GM18907 (cell line): ENCODE measurements around the gene SCIN.
A peak's percentile ranks its signal among the peaks of the same experiment; 100 is the strongest.

Experiments
- ATAC-seq: cut with Tn5 transposase; IDR thresholded peaks from one replicate; pipeline ENCODE4 v1.9.1; 2021; ENCODE audit warnings: mild to moderate bottlenecking, moderate library complexity; ENCODE audit not compliant: unreplicated experiment

The SCIN gene

DNA sequence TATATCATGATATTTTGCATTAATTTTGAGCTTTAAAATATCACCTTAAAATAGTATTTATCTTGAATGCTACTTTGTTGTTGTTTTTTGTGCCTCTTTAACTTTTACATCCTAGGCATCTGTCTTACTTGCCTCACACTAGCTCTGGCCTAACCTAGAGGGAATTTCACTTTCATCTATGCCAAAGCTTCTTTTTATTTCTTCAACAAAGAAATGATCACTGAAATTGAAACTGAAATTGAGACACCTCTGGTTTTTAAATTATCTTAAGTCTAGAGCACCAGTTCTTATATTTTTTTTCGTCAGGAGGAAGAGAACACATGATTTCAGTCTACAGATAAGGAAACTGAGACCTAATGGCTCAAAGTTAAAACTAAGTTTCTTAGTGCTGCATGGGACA lies 3.5 kb upstream of the SCIN start:
- peak; percentile 90 for ATAC-seq

DNA sequence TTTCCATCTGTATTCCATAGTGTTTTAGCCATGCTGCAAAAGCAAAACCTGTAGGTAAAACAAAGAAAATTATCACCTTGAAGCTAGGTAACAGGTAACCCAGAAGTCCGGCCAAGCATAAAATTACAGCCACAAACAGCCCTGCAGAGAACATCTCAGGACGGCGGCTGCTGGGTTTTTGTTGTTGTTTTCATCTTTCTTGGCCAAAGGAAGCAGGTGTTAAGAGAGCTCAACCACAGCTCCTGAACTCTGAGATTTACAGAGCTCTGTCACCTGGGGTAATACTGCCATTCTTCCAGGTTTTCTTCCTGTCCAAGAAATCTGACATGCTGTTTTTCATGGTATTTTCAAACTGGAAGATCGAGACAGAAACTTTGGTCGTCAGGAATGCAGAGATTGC lies 847 bp upstream of the SCIN start:
- ATAC-seq, result peak; percentile 44

DNA sequence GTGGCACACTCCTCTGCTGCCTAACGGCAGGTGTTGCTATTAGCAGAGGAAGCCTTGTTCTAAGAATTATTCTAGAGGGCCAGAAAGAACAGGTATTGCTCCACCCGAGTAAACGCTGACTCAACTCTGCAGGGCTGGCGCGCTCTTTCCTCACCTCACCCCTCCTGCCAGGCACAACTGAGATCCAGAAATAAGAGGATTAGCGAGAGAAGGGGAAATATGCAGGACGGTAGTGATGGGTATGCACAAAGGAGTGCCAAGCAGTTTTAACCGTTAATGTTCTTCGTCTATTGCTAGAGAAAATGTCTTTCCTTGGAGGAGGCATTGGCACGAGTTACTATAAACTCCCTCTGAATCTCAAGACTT lies 369 bp upstream of the SCIN start:
- peak; percentile 34 for ATAC-seq

DNA sequence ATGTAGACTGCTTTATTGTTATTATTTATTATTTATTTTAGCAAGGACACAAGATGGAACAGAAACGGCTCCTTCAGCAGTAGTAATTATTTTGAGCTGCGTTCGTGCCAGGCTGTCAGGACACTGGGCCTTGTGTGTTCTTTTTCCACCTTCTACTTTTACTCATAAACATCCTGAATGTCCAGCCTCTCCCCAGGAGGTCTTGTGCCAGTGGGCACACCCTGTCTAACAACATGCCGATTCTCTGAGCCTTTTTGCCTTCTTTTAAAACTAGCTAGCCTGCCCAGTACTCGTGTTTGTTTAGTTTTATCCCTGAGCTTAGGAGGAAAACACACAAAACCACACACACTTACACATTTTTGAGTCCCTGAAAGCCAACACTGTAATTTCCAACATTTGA lies 1.2 kb downstream of the SCIN start:
- ATAC-seq, result no peak

DNA sequence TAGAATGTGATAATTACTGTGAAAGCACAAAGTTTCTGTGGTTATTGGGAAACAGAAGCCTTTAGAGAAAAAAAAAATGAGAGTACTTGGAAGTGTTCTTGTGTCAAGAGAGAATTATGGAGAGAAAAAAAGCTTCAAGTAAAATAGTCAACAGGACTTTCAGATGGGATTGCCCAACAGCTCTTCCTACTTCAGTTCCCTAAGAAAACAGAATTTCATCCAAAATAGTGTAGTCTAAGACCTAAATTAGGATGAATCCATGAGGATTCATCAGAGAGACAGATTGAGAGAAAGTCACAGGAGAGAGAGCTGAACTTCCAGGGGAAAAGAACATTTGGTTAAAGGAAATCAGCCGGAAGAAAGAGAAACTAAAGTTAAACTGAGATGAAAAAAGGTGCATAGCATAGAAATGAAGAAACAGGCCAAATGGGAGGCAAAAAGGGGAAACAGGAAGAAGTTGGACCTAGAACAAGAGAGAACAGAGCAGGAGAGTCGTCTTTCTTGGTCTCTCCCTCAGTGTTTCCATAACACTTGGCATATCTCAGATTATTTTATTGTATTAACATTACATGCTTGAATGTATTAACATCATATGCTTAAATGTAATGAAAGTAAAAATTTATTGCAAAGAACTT lies 2.5 kb downstream of the SCIN start:
- no peak for ATAC-seq

DNA sequence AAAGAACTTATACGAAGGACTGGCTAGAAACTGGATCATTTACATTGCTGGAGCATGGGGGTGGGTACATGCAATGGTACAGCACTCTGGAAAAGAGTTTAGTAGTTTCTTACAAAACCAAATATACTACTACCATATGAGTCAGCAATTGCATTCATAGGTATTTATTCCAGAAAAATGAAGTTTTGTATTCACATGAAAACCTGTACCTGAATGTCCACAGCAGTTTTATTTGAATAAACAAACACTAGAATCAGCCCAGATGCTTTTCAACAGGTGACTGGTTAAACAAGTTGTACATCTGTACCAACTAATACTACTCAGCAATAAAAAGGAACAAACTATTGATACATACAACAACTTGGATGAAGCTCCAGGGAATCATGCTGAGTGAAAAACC lies 3.4 kb downstream of the SCIN start:
- no peak for ATAC-seq

DNA sequence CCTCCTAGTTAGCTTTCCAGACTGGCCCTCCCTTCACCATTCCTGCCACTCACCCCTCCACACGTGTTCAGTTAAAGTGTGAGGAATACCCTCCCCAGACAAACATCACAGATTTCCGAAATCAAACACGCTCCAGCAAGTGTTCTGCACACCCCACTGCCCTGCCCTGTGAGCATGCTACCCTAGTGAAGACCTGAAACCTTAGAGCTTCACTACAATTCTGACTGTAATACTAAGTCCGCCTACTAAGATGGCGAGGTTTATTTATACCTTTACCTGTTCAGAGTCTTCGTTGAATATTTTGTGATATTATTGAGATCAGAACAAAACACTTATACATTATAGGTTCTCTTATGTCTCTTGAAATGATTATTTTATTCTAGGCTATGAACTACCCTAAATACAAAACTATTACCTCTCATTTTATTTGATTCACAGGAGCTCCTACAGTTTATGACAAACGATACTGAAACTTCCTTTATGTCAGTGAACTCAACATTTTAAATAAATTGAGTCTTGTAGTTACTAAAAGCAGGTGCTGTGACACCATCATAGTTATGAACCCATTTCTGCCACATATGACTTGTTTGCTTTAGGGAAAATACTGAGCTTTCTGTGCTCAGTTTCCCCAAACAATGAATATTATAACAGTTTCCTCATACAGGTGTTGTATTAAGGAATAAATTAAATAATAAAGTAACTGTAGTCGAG lies 8.6 kb downstream of the SCIN start:
- ATAC-seq, result no peak

DNA sequence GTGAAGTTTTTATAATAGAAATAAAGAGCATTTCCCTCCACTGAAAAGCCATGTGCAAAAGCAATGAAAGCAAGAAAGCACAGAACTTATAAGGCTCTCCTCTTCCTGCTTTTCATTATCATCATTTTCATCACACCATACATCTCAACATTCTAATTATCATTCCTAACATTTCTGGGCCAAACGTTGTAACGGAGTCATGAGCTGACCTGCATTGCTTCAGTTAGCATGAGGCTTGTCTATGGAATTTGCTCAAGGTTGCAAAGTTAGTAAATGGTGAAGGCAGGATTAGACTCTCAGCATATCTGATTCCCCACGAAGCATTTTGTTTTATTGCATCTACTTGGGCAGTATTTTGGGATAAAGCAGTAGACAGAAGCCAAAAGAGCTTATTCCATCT lies 11.4 kb downstream of the SCIN start:
- ATAC-seq, result no peak

DNA sequence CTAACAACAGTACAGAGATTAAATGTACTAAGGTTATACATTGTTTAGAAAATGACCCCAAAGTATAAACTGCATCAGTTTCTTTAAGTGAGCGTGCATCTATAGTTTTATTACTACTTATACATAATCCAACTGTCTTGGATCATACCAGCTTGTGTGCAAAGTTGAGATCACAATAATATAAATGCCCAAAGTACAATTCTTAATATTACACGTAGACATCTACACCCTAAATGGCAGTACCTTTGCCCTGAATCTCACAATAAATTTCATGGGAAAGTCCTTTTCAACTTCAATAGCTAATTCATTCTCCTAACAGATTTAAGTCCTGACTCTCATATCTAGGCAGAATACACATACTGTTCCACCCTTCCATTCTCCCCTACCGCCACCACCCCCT lies 11.8 kb downstream of the SCIN start:
- no peak for ATAC-seq

DNA sequence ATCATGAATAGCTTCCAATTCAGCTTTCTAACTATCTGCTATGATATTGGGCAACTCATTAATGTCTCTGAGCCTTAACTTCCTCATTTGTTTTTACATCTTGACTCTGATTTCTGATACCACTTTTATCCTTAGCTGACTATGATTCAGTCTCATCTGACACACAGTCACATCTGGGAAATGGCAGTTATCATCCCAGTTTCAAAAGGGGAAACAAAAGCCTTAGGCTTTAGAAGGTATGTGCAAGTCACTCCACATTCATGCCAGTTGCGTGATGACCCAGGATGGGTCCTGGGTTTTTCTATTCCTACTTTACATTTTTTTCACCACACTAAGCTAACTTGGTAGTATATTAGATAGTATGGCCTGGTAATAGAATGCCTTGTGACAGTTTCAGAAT lies 12.7 kb downstream of the SCIN start:
- no peak for ATAC-seq

DNA sequence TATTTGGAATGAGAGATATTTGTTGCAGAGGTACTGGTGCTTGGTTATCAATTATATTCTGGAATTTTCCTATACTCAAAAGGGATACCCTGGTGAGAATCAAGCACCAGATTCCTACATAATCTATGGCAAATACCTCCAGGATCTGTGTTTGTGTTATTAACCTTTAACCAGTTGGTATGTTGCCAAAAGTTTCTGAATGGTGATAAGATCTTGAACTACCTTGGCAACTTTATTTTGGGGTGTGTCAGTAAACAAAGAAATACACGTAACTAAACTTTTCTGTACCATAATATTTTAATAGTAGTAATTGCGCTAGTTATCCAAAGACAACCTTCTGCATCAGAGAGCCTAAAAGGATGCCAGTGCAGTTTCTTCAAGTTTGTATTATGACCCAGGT lies 13.4 kb downstream of the SCIN start:
- ATAC-seq, result no peak

DNA sequence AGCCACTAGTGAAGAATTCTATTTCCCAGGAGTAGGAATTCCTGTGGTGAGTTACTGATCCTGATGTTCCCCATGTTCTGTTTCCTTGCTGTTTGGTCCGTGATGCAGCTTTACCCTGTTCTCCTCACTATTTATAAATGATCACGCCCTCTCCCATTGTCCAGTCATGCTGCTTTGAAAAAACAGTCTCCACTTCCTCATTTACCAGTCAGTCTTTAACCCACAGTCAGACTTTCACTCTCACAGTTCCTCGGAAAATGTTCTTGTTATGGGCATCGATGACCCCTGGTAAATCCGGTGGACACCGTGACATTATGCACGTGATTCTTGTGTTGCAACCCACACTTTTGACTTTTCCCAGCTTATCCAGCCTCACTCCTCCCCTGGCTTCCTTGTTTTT lies 14.4 kb downstream of the SCIN start:
- peak; percentile 100 for ATAC-seq

DNA sequence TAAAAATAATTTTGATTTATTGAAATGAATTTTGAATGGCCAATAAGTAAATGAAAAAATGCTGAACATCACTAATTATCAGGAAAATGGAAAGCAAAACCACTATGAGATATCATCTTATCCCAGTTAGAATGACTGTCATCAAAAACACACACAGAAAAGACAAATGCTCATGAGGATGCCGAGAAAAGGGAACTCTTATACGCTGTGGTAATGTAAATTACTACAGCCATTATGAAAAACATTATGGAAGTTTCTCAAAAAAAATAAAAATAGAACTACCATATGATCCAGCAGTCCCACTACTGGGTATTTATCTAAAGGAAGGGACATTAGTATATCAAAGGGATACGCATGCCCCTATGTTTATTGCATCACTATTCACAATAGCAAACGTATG lies 15.8 kb downstream of the SCIN start:
- no peak for ATAC-seq

DNA sequence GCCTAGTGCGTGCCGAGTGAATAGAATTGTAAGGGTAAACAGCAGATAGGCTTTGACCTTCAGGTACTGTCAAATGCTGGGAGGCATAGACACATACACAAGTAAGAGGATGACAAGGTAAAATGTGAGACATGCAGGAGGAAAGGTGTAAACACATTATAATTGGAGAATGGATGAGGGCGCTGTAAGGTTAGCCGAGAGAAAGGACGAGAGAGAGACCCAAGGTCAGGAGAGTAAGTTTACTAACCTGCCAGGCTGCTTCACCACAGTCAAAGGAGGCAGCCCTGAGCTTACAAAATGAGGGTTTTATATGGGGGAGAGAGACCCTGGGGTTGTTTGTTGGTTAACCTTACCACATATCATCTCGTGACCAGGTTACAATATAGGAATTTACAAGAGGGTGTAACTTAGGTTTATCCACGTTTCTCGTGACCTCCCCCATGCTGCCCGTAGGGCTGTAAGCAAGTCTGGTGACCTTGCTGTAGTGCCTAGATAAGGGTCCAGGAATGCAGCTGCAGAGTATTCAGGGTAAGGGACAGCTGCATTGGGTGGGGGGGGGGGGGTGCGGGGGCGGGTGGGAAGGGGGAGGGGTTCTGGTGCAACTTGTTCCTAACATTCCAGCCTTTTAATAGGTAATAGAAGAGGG lies 17.9 kb downstream of the SCIN start:
- no peak for ATAC-seq

DNA sequence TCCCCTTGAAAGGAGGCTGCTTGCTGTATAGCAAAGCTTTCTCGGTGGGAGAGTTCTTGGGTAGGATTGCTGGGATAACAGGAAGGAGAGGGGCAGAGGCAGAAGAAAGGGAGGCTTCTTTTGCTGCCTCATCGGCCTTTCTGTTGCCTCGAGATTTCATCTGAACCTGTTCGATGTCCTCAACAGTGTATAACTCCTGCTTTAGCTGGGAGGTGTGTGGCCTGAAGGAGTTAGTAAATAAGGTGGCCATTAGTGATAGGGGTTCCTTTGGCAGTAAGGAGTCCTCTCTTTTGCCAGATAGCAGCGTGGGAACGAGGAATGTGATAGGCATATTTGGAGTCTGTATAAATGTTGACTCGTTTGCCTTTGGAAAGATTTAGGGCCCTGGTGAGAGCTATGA lies 20.0 kb downstream of the SCIN start:
- ATAC-seq, result no peak

DNA sequence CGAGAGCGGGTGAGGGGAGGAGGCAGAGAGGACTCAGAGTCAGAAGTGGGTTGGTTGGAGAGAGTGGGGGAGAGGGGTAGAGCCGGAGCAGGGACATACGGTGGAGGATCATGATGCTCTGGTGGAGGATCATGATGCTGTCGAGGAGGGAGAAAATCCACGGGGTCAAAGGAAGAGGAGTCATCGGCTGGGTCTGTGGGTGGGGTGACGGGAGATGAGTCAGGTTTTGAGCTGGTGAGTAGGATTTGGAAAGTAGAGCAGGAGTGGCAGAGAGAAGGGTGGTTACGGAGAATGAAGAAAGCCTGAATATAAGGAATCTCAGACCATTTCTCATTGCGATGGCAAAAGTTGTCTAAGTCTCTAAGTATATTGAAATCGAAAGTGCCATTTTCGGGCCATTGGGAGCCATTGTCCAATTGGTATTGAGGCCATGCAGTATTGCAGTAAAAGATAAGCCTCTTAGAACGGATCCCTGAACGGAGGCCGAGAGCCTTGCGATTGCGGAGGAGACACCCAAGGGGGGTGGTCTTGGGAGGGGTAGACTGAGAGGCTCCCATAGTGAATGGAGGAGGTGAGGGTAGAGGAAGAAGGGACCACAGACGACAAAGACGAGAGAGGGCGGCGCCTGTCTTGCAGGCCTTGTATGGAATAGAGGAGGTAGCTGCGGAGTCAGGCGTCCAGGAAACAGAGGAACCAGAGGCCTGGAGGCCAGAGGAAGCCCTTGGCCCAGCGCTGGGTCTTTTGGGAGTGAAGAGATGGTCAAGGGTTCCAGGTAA lies 23.8 kb downstream of the SCIN start:
- ATAC-seq, result no peak

DNA sequence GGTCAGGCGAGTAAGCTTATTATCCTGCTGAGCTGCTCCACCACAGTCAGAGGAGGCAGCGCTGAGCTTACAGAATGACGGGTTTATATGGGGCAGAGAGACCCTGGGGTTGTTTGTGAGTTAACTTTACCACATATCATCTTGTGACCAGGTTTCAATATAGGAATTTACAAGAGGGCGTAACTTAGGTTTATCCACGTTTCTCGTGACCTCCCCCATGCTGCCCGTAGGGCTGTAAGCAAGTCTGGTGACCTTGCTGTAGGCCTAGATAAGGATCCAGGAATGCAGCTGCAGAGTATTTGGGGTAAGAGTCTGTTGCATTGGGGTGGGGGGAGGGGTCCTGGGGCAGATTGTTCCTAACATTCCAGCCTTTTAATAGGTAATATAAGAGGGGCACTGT lies 24.6 kb downstream of the SCIN start:
- ATAC-seq, result no peak

DNA sequence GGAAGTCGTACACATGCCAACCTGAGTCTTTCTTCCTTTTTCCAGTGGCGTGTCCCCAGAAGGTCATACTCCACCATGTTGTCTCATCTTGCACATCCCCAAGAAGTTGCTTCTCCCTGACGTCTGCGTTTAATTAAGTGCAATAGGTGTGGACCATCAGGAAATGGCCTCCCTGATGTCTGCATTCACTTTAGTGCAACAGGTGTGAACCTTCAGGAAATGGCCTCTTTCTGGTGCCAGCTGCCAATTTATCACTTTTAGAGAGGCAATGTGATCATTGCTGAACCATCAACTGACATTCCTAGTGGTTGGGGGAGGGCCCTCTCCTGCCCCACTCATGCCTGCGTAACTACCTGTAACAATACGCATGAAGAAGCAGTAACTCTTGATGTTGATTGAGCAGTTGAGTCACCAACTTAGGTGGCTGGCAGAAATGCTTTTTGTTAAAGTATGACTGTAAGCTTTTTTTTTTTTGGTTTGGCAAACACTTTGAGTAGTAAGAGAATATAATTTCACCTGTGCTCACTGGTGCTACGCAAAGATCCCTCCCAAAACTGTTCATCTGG lies 25.8 kb downstream of the SCIN start:
- no peak for ATAC-seq

DNA sequence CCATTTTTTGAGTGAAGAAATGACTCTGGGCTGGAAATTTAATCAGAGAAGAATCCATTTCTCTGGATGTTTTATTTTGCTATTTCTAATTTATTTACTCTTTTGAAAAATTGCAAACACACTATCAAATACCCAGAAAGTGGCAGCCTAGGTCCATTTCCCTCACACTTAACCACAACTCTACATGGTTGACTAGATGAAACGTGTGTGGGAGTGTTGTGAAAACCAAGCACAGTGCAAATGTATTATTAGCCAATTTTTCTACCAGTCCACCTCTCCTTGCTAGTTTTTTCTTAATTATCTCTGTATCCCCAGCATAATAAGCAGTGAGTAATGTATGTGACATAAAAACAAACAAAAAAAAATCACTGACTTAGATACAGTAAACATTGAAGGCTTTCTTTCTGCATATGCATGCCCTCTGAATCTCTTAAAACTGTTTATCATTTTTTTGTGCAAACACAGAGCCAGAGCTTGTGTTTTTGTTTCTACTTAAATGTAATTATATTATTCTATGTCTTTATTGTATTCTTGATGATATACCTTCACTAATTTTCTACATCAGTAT lies 30.9 kb downstream of the SCIN start:
- ATAC-seq, result peak; percentile 86

DNA sequence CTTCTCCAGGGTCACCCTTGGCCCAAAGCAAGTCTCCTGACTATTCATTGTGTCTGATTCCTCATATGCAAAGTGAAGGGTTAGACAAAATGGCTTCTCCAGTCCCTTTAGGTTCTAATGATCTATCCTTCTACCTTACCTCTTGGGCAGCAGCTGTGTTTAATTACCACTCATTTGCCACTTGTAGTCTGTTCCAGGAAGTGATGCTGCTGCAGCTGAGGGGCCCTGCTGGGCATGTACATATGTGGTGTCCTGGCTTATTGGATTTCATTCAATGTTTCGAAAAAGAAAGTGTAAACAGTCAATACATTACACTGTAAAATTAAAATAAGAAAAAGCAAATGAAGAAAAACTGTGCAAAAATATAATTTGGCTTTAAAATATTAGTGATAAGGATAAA lies 36.6 kb downstream of the SCIN start:
- ATAC-seq, result peak; percentile 64

DNA sequence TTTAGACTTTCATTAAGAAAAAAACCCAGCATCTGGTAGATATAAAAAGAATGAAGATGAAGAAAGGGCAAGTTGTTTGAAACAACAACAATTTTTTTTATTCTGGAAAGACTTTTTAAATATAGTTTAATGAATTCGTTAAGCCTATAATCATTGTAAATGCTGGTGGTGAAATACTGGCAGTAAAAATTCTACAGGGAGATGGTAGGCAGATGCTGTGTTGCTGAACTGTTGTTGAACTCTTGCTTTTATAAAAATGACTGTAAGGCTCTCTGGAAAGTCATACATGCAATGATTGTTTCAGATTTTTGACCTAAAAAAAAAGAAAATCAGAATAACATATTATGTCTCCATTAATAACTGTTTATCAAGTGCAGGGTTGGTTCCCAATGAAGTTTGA lies 39.0 kb downstream of the SCIN start:
- no peak for ATAC-seq
